ENCODE measurements around the gene MAOA.
"Not testable (repeated sequence)": the region's sequence is repeated elsewhere in the genome, so short reads cannot be mapped to it uniquely, and the experiment has no call there.

MAOA gene

DNA sequence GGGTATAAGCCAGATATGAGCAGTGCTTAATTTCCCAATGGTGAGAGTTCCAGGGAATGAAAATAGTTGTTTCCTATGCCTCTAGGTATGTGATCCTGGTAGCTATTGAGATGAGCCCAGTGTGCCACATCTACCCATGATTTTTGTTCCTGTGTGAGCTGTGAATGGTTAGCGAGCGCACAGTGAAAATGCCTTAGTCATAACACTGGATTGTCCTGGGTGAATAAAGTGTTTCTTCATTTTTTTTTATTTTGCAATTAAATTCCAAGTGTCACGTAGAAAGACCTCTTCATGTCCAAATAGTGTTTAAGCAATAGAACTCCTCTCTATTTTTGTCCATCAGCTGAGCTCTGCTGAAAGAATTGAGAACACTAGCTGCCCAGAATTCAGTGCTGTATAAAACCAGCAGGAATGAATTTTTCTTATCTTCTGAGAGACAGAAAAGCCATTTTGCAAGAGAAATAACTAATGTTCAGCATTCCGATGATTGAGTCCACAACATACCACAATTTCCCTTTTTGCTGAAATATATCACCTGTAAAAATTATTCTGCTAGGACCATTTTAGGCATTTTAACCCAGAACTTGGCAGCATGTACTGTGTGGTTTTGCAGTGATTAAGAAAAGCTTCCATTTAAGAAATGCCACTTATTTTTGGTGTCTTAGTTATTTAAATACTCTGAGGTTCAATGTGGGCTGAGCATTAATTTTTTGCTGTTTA, 5.6 kb downstream of the MAOA start:
- DNase-seq (ENCODE audit: low read depth in 2 of 3, low spot score in 1 of 3): no peak

DNA sequence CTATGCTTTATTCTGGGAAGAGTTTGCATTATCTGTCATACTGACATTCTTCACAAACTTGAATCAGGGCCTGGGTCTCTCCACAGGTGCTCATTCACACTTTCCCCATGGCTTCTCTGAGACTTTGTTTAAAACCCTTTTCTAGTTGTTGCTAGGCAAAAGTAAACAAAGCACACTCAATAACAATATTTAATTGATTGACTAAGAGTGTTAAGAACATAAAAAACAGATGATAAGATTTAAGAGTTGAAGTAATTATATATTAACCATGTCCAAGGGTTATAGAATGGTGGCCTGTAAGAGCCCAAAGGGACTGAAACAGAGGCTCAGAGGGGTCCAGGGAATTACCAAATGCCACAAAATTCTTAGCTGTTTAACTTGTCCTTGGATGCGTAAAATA, 7.1 kb downstream of the MAOA start:
- DNase-seq (ENCODE audit: low read depth in 2 of 3, low spot score in 1 of 3): no peak

DNA sequence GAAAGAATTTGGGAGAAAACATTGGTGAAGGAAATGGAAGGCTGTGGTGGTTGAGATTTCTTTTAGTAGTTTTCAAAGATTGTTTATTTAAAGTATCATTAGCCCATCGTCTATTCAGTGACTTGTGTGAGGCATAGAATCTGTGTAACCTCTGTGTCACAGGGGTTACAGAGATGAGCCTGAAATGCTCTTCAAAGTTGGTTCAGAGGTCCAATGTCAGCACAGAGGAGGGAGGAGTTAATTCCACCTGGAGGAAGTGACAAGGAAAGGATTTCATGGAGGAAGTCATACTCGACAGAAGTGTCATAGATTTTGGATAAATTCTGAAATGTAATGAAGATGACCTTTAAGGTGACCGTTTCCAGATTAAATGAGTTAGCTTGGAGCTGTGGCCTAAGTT, 8.2 kb downstream of the MAOA start:
- DNase-seq (ENCODE audit: low read depth in 2 of 3, low spot score in 1 of 3): no peak

DNA sequence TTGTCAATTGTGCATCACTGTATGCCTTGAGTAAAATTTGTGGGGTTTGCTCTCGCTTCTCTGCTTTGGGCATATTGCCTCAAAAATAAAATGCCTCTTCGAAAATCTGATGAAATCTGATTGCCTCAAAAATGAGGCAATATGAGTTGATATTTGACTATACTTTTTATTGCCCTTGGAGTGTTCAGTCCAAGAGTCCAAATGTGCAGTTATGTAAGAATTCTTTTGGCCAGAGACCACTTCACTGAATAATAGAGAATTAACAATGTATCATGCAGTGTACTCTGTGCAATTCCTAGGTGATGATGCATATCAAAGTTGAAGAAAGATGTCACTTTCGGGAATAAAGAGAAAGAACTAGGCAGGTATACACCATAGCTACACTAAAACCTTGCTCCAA, 8.6 kb downstream of the MAOA start:
- DNase-seq (ENCODE audit: low read depth in 2 of 3, low spot score in 1 of 3): no peak

DNA sequence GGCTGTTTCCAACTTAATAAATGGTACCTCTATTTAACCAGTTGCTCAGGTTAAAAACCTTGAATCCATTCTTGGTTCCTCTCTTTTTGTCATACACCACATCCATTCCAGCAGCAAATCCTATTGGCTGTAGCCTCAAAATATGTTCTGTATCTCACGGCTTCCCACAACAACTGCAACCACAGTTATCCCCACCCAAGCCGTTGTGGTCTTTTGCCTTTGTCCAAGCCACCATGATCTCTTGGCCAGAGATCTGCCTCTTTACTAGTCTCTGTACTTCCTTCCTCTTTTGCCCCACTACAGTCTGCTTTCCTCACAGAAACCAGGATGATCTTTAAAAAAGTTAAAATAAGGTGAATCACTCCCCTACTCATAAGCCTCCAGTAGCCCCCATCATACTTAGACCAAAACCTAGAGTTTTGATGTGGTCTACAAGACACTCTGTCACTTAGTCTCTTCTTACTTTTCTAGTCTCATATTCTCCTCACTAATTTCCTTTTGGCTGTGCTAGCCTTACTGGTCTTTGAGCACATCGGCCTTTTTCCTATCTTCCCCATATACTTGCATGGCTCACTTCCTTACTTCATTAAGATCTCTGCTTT, 10.3 kb downstream of the MAOA start:
- no peak for DNase-seq (ENCODE audit: low read depth in 2 of 3, low spot score in 1 of 3)

DNA sequence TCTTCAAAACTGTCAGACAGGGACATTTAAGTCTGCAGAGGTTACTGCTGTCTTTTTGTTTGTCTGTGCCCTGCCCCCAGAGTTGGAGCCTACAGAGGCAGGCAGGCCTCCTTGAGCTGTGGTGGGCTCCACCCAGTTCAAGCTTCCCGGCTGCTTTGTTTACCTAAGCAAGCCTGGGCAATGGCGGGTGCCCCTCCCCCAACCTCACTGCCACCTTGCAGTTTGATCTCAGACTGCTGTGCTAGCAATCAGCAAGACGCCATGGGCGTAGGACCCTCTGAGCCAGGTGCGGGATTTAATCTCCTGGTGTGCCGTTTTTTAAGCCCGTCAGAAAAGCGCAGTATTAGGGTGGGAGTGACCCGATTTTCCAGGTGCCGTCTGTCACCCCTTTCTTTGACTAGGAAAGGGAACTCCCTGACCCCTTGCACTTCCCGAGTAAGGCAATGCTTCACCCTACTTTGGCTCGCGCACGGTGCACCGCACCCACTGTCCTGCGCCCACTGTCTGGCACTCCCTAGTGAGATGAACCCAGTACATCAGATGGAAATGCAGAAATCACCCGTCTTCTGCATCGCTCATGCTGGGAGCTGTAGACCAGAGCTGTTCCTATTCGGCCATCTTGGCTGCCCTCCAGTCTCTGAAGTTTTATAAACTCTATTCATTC, 20.0 kb downstream of the MAOA start:
- DNase-seq (ENCODE audit: low read depth in 2 of 3, low spot score in 1 of 3): not testable (repeated sequence)

DNA sequence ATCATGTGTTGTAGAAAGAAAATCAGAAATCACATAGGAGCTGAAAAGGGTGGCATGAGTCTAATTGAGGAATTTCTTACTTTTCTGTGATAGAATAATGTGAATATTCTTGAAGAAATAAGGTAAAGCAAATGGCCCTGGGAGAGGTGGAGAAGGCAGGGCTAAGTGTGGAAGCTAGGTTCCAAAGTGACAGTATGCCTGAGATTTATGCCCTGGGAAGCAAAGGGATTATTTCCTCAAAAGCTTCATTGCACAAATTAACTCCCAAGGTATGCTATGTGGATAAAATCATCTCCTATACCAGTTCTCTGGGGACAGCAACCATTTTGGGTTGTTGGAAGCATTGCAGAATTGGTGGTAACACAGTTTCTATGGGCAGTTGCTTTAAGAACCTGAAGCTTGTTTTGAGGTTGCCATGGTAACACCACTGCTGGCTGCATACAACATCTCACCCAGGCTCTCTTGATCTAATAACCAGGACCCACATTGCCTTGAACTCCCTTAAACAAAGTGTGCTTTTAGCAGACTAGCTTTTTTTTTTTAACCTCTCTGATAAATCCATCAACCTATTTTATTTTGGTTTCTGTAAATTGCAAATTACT, 21.0 kb downstream of the MAOA start:
- DNase-seq (ENCODE audit: low read depth in 2 of 3, low spot score in 1 of 3): no peak

DNA sequence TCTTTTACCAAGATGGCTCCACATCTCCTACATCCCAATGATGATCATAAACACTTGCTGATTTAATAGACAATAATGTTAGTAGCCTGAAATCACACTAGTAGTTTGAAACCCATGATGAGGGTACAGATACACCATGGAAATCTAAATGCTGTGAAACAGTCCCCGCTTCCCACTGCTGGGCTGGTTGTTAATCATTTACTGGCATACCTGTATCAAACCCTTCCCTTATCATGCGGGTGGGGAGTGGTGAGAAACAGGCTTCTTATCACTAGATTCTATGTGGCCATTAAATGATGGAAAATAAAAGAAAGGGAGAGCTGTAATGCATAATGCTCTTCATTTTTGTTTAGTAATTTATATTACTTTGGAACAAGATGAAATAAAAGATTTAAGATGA, 21.9 kb downstream of the MAOA start:
- DNase-seq (ENCODE audit: low read depth in 2 of 3, low spot score in 1 of 3): no peak

DNA sequence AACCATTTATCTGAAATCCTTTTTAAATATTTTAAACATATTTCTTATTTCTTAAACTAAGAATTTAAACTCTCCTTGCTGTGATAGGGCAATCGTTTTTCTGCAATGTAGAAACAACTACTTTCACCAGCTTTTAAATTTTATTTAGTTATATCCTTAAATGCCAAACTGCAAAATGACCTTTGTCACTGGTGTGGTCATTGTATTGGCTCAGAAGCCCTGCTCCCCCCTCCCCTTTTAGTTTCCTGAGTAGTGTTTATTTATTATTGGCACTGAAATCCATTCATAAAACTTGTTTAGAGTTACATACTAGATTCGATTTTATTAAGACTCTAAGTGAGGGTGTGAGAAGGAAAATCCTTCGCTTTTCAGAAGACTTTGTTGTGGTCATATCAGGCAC, 23.0 kb downstream of the MAOA start:
- no peak for DNase-seq (ENCODE audit: low read depth in 2 of 3, low spot score in 1 of 3)

DNA sequence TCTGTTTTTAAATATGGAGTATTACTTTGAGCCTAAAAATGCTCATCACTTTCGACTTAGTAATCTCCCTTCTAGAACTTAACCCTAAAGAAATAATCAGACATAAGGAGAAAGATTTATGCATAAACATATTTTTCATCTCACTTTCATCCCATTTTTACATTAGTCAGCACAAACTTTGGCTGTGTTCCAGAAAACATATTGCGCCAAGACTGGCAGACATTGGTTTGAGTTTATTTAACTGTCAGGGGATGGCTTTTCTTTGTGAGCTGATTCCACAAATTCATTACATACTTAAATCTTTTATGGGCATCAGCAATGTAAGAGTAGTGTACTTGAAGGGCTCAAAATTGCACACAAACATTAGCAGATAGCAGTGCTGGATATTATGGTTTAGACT, 23.7 kb downstream of the MAOA start:
- no peak for DNase-seq (ENCODE audit: low read depth in 2 of 3, low spot score in 1 of 3)

DNA sequence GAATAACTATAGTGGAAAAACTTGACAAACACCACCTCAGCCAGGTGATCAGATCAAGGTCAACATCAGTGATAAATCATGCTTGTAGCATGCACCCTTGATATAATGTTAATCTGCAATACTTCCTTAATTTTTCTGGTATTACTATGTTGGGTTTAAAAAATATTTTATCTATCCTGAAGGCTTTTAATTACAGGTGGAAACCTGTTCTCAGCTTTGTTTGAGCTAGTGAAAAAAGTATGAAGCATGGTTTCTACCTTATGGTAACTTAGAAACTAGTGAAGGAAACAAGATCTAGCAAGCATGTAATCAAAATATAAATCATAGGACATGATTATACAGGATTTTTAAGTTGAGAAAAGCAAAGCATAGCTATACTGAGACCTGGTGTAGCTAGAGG, 26.6 kb downstream of the MAOA start:
- no peak for DNase-seq (ENCODE audit: low read depth in 2 of 3, low spot score in 1 of 3)

DNA sequence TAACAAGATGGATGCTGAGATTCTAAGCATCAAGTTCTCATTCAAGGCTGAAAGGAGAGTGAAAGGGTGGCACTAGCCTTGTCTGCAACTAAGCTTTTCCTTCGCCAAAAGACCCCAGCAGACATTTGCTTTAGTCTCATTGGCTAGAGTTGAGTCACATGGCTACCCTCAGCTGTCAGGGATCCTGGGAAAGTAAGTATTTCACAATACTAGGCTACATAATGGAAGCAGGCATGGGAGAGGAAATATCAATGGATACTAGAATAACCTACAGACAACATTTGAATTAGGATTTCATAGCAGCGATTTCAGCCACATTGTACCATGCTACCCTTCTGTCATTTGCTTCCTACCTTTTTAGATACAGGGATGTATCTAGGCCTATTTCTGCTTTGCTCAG, 29.1 kb downstream of the MAOA start:
- no peak for DNase-seq (ENCODE audit: low read depth in 2 of 3, low spot score in 1 of 3)

DNA sequence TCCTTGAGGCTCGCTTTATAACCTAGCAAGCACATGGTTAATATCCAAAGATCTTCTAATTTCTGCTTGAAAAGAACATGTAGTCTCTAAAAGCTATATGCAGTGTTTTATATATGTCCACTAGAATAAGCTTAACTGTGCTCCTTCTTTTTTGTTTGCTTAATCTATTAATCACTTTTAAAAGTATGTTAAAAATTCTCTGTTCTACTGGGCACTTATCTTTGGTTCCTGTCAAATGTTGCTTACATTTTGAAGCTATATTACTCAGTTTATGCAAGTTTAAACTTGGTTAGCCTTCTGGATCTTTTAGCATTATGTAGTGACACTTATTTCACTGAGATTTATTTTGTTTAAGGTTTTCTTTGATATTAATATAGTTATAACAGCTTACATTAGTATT, 32.5 kb downstream of the MAOA start:
- DNase-seq (ENCODE audit: low read depth in 2 of 3, low spot score in 1 of 3): no peak

DNA sequence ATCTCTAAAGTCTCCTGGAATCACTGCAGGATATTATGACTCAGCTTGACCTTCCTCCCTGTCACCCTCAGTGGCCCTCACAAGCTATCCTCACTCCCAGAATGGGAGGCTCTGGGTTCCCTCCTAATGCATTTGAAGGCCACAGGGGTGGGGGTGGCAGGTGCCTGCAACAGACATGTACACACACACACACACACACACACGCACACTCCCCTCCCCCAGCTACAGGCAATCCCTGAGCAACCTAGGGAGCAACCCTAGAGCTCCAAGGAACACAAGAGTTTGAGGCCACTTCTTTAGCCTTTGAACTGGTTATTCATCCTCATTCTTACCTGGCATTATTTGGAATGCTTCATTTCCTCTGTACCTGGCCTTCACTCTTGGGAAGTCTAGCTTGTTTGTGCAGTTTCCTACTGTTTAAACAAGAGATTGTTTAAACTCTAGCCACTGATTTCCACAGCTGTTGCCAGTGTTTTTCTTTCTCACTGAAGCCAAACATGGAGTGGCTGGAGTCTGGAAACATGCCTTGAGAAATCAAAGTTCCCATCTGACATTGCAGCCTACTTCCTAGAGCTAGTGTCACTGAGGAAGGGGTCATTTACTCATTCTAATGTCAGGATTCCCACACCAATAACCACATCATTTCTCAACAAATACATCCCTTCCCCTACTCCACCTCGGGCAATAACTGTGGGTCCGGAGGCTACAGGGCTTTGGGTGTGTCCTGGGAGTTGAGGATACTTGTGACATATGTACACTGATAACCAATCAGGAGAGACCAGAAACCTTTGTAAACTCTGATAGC, 37.7 kb downstream of the MAOA start:
- DNase-seq (ENCODE audit: low read depth in 2 of 3, low spot score in 1 of 3): no peak

DNA sequence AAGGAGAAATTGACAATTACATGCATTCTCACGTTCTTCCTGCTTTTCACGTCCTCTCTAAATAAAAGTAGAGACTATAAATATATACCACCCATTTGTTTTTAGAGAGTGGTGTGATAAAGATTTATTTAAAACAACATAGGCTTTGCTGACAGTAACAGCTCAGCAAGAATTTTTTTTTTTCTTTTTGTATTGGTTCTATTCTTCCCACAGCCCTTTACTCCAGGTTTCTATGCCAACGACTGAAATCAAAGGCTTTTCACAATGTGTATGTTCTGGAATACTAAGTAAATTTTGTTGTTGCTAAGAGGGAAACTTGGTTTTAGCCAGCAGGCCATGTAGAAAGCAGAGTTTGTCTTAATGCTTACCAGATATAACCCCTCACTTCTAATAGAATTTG, 43.4 kb downstream of the MAOA start:
- DNase-seq (ENCODE audit: low read depth in 2 of 3, low spot score in 1 of 3): no peak

DNA sequence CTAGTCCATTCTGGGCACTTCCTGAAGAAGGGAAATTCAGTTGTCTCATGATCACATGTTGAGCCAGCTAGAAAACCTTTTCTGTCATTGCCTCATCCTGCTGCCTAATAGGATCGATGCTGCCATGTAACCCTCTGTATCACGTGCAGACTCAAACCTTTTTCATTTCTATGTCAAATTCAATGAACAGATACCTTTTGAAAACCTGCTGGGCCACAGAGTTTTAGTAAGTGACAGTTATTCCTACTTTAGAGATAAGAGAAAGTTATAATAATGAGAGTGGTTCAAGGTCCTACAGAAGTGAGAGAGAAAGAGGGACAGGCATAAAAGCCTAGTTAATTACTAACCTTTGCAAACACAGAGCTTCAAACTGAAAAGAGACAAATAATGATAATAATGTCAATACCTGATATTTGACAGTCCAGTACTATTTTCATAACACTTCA, 46.0 kb downstream of the MAOA start:
- DNase-seq (ENCODE audit: low read depth in 2 of 3, low spot score in 1 of 3): no peak

DNA sequence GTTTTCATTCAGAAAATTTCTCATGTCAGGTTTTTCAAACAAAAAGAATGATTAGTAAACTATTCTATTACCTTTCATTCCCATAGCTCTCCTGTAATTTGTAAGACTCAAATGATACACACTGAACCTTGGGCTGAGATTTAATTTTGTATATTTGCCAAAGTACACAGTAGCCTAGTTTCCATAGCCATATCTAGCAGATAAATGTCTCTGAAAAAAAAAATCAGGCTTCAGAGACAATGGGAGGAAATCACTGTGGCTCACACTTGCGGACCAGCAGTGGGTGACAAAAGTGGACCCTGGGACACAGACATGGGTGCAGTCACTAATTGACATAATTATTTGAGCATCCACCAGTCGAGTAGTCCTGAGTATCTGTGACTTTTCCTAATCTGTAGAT, 46.6 kb downstream of the MAOA start:
- DNase-seq (ENCODE audit: low read depth in 2 of 3, low spot score in 1 of 3): no peak

DNA sequence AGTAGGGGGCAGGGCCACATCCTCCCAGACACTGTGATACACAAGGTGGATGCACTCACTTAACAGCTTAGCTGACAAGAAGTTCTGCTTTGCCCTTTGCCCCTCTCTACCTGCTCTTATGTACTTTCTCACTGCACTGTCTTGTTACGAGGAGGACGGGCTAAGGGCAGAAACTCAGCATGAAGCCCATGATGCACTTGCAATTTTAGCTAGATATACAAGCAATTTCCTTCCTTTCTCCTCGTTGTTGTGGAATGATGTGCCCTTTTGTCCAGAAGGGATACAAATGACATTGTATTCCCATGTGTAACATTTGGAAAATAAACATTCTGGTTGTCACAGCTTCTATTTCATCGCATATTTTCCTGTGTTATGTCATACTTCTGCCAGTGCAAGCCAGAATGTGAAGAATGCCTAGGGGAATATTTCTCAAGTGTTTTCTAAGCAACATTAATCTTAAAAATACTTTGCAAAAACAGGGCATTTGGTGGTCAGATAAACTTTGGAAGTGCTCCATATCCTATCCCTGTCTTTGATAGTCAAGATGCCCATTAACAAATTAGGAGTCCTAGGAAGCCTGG, 47.2 kb downstream of the MAOA start:
- no peak for DNase-seq (ENCODE audit: low read depth in 2 of 3, low spot score in 1 of 3)

DNA sequence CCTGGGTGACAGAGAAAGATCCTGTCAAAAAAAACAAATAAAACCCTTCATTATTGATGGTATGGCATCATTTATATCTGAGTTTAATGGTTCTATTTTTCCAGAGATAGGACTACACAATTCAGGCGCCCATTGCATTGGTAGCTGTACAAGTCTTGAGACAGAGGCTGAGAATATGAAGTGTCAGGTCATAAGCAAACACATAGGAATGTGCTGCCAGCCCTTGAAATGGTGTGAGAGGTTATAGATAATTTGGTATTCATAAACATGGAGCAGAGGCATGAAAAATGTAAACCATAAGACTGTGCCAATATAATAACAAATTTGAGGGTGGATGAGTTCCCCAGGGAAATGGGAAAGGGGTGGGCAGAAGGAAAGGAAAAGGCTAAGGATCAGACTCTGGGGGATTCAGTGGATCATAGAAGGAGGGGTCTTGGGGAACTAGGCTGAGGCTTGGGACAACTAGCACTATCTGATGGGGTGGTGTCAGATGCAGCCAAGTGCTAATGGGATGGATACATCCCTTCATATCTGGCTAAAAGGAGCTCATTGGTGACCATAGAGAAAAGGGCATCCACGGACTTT, 50.8 kb downstream of the MAOA start:
- no peak for DNase-seq (ENCODE audit: low read depth in 2 of 3, low spot score in 1 of 3)

DNA sequence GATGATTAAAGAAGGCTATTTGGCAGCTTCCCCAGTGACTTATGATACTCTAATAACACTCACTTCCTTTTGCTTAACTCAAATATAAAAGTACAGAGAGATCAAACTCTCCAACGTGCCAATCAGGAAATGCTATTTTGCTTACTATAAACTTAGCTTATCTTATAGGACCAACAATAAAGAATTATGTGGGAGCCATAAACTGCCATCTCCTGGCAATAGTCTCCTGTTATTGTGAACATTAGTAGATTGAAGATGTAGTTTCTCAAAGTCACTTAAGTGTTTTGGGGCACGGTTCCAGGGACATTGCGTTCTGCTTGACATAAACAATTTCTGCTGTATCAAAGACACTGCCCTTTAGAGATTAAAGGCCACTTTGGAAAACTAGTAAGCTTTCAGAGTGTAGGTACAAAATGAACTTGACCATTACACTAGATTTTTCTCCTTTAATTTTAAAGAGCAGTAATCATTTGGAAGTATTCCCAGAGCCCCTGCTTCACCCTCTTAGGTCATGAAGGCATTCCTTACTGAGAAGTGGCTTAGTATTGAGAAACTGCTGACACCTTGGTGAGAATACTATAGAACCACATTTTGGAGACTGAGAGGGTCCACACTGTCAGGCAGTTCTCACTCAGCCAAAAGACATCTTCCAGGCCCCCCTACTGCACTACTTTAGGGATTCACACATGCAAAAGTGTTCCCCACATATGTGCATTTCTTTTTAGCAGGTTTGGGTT, 51.9 kb downstream of the MAOA start:
- no peak for DNase-seq (ENCODE audit: low read depth in 2 of 3, low spot score in 1 of 3)
